Stimulated activated naive CD4-positive, alpha-beta T cell treated with Interleukin-2 at 50 U/mL for 16 hours (primary cell): ENCODE results near the gene QSOX1.

Source experiments
- DNase-seq: peaks from one replicate; lab custom pipeline; 2025; lab: John Stamatoyannopoulos, UW

The QSOX1 gene

GRCh38 chr1:180213401-180214170 is 58.9 kb downstream of the QSOX1 start:
- peak; percentile 11 for DNase-seq

- no peak for DNase-seq
Measured at GRCh38 chr1:180215856-180216625, 61.4 kb downstream of the QSOX1 start.

- no peak for DNase-seq
Measured at GRCh38 chr1:180217006-180217405, 62.3 kb downstream of the QSOX1 start.

GRCh38 chr1:180218806-180219765 is 64.4 kb downstream of the QSOX1 start:
- DNase-seq, result no peak

GRCh38 chr1:180219776-180220175 is 65.1 kb downstream of the QSOX1 start:
- DNase-seq, result no peak

GRCh38 chr1:180221462-180221861 is 66.8 kb downstream of the QSOX1 start:
- no peak for DNase-seq

- DNase-seq, result no peak
Measured at GRCh38 chr1:180224902-180225301, 70.2 kb downstream of the QSOX1 start.

- DNase-seq, result no peak
Measured at GRCh38 chr1:180225403-180225802, 70.7 kb downstream of the QSOX1 start.

- DNase-seq, result no peak
Measured at GRCh38 chr1:180227861-180228647, 73.4 kb downstream of the QSOX1 start.

GRCh38 chr1:180228648-180229482 is 74.2 kb downstream of the QSOX1 start:
- DNase-seq, result no peak

GRCh38 chr1:180229483-180230415 is 75.1 kb downstream of the QSOX1 start, which contains the start of gene LHX4:
Gene LHX4 (plus strand): TSS chr1:180230264. CDS start chr1:180230530, 266 bp downstream.
- no peak for DNase-seq

- DNase-seq, result no peak
Measured at GRCh38 chr1:180230416-180230790, 75.7 kb downstream of the QSOX1 start.

- no peak for DNase-seq
Measured at GRCh38 chr1:180230791-180231505, 76.3 kb downstream of the QSOX1 start.

- DNase-seq, result no peak
Measured at GRCh38 chr1:180231506-180231921, 76.8 kb downstream of the QSOX1 start.

- DNase-seq, result no peak
Measured at GRCh38 chr1:180231936-180232335, 77.3 kb downstream of the QSOX1 start.

GRCh38 chr1:180232521-180233043 is 77.9 kb downstream of the QSOX1 start:
- DNase-seq, result no peak

GRCh38 chr1:180233191-180234011 is 78.7 kb downstream of the QSOX1 start:
- no peak for DNase-seq
